ENCODE measurements around the gene CDKN2AIPNL. TPM values are rescaled to one million over a fixed set of nuclear protein-coding genes. Genes with fewer than 3 reads are reported as not detected.

CDKN2AIPNL gene
- total and polyA plus RNA-seq, 2 of the 8 experiments (the other 6 are each of a cell fraction or from before 2014, with no cell fraction given), result 40.0 to 56.3 TPM

- Histone ChIP-seq H3K27ac (ENCODE audit: low read depth, low read length) (no peak overlapping the region), H4K91ac (replicated peaks; ENCODE audit: insufficient read length, low read length) (no peak overlapping the region), H3K9me3 (ENCODE audit: insufficient read depth in 2 of 2, low read depth in 1 of 2, low read length in 1 of 2) (no peaks in the 10 kb centered on the region), H3K4ac (replicated peaks; ENCODE audit: insufficient read length, low read depth, low read length) (no peak overlapping the region), H2BK20ac (ENCODE audit: low read length) (peak overlapping the region; percentile 21; the same call in 1 of the 2 replicates), H3K4me2 (ENCODE audit: insufficient read depth in 1 of 2, low read depth in 2 of 2, low read length in 2 of 2) (no peak overlapping the region), H3K23ac (ENCODE audit: insufficient read length) (no peak overlapping the region), H3K14ac (ENCODE audit: insufficient read length) (no peak overlapping the region), H4K20me1 (replicated peaks in 1 of 2; ENCODE audit: control insufficient read depth in 1 of 2, insufficient read depth in 2 of 2, low read length in 2 of 2) (no peaks in the 10 kb centered on the region), H3K4me3 (ENCODE audit: extremely low read depth in 1 of 4, insufficient read depth in 2 of 4, low read depth in 3 of 4, low read length in 4 of 4) (no peak overlapping the region), H4K8ac (ENCODE audit: extremely low read depth, insufficient read depth, low read length) (no peak overlapping the region), H3K18ac (ENCODE audit: extremely low read depth, low read length) (no peak overlapping the region), H4K5ac (ENCODE audit: insufficient read length, low read depth, low read length) (no peak overlapping the region), H3K79me2 (ENCODE audit: control insufficient read depth in 1 of 2, insufficient read depth in 2 of 2, low read length in 2 of 2) (no peaks in the 10 kb centered on the region), H3K79me1 (ENCODE audit: low read depth, low read length) (no peaks in the 10 kb centered on the region), H2BK15ac (ENCODE audit: low read length) (no peak overlapping the region; the same call in 1 of the 2 replicates), H2AK5ac (ENCODE audit: low read depth, low read length) (no peak overlapping the region), H3K4me1 (replicated peaks in 1 of 4; ENCODE audit: control insufficient read depth in 3 of 4, insufficient read depth in 4 of 4, low read length in 3 of 4) (peaks cover 0 to 4% (median 0%) of the 10 kb centered on the region in 4 experiments; a peak in 1 of 7 replicates), H3K27me3 (replicated peaks in 1 of 4; ENCODE audit: control insufficient read depth in 3 of 4, extremely low read depth in 1 of 4, insufficient read depth in 3 of 4, low read length in 3 of 4) (no peaks in the 10 kb centered on the region), H3K23me2 (ENCODE audit: low read depth, low read length) (no peaks in the 10 kb centered on the region; the same call in 1 of the 2 replicates), H3K56ac (replicated peaks; ENCODE audit: insufficient read length, low read depth, low read length) (no peak overlapping the region), H2BK120ac (replicated peaks; ENCODE audit: low read depth, low read length) (no peak overlapping the region), H3K36me3 (ENCODE audit: control insufficient read depth in 2 of 4, insufficient read depth in 4 of 4, low read length in 3 of 4) (no peaks in the 10 kb centered on the region), H2BK12ac (ENCODE audit: low read depth, low read length) (no peak overlapping the region), H3K9ac (replicated peaks in 1 of 4; ENCODE audit: extremely low read depth in 1 of 4, low read depth in 3 of 4, low read length in 3 of 4) (no peak overlapping the region), H2BK5ac (ENCODE audit: low read depth, low read length) (no peak overlapping the region), H2AFZ (ENCODE audit: low read length) (no peak overlapping the region)
- ChIA-PET CTCF (ENCODE audit: partially characterized antibody) (interaction anchor here (0.7 to 3.9 kb wide), 7 partner anchors 8 to 74 kb away, joined by 3 to 19 read pairs (median 4); partner anchors contain the start of gene CDKN2AIPNL), POLR2A (ENCODE audit: partially characterized antibody) (interaction anchor here (0.6 to 1.4 kb wide), 6 partner anchors 10 to 53 kb away, joined by 3 to 6 read pairs (median 4); no protein-coding TSS in a partner anchor)
- DNase-seq (ENCODE audit: low read depth in 1 of 2, low spot score in 2 of 2) (no peak), FAIRE-seq (no peak)
- TF ChIP-seq TCF12 (IDR thresholded peaks at IDR 0.05; ENCODE audit: low read depth, low read length) (no peak), MAFK (IDR thresholded peaks at IDR 0.05; ENCODE audit: low read depth, low read length) (no peak), CEBPB (IDR thresholded peaks at IDR 0.05; ENCODE audit: low read depth, low read length) (no peak), EP300 (IDR thresholded peaks at IDR 0.05; ENCODE audit: borderline replicate concordance in 1 of 2, low read depth in 2 of 2, low read length in 2 of 2) (no peak), CHD2 (IDR thresholded peaks at IDR 0.05; ENCODE audit: low read length) (no peak), KDM4A (IDR thresholded peaks at IDR 0.05; ENCODE audit: low read depth, low read length, severe bottlenecking) (no peak), SAP30 (IDR thresholded peaks at IDR 0.05; ENCODE audit: insufficient read depth, insufficient replicate concordance, low read length) (no peak), SIRT6 (IDR thresholded peaks at IDR 0.05; ENCODE audit: low read length) (no peak), ATF2 (IDR thresholded peaks at IDR 0.05; ENCODE audit: low read length) (no peak)
- 91% methylated on average over 6 of the region's 8 CpGs; no CpG with 5 or more reads in 1 of the 2 experiments for WGBS, 2 experiments (ENCODE audit: extremely low coverage in 1 of 2, insufficient coverage in 1 of 2, insufficient read length in 1 of 2, insufficient replicate concordance in 2 of 2, low coverage in 1 of 2, low lambda C conversion rate in 2 of 2, missing lambda C conversion rate in 1 of 2)
Measured at GRCh38 chr5:134459010-134459403, 47.3 kb upstream of the CDKN2AIPNL start.
